ENCODE results near the gene ADAMTS4. TPM values are rescaled to one million over a fixed set of nuclear protein-coding genes. Genes with fewer than 3 reads are reported as not detected.

The ADAMTS4 gene
- total RNA-seq, 1 donor from 2014 or later, result 1.0 TPM

DNA sequence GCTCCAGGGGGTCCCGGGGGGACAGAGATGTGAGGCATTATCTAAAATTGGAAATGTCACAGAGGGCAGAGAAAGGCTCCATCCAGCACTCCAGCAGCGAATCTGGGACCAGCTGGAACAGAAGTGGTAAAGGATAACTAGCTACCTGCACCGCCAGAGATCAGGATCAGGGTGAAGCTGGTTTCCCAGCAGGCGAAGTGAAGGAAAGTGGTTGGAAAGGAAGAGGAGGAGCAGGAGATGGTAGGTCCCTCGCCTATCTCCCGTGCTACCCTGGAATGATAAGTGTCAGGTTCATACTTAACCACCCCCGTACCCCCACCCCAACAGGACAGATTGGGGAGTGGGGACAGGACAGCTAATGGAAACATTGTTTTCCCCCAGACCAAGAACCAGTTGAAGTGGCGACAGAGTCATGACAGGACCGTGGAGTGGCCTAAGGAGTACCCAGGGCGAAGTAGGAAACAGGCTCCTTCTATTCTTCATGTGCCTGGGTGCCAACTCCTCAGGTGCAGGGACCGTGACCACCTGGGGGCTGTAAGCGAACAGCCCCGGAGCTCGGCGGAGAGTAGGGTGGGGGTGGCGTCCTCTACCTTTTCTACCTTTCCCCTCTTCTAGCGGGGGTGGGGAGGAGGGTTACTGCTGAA lies 22.3 kb downstream of the ADAMTS4 start:
- intact Hi-C loops (cut with micrococcal nuclease), result loop anchor here (1.0 kb wide), 3 partner anchors 9 to 49 kb away; partner anchors contain the start of gene PPOX

DNA sequence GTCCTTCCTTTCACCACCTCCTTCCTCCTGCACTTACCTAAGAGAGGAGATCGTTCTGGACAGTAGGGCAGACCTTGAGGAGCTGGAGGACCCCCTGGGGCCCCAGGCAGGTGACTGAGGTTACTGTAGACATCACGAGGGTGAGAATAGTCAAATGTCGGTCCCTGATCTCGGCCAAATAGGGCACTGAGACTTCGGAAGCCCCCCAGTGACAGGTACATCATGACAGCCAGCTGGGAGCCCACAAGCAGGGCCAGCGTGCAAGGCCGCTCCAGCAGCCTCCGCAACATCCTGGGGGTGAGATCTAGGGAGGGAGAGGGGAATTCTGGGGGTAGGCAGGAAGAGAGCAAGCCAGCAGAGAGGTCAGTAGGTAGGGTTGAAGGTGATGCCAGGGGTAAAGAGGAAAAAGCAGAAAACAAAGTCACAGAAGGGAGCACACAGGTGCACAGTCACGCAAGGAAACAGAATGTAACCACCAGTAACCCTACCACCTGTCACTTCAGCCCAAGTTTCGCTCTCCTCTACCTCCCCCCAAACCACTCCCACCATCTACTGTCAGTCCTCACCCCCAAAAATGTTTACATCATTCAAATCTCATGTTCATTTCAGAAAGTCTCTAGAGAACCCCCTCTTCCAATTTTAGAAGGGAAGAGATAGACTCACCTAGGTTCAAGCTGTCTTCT lies 22.9 kb downstream of the ADAMTS4 start:
- intact Hi-C loops (cut with micrococcal nuclease), result no loop called here

DNA sequence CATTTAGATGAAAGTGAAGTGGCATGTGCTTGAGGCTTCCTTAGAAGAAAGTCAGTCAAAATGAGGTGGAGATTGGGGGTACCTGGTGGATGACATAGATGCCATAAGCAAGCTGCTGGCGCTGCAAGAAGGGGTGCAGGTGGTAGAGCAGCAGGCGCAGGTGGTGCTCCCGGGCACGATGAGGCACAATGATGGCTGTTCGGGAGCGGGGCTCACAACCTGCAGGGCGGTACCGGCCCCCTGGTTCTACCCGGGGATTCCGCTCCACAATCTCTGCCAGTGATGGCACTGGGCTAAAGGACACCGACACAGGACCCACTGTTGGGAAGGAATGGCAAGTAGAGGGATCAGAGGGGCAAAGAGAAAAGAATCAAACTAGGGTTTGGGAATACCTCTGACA lies 23.9 kb downstream of the ADAMTS4 start:
- intact Hi-C loops (cut with micrococcal nuclease), result no loop called here

DNA sequence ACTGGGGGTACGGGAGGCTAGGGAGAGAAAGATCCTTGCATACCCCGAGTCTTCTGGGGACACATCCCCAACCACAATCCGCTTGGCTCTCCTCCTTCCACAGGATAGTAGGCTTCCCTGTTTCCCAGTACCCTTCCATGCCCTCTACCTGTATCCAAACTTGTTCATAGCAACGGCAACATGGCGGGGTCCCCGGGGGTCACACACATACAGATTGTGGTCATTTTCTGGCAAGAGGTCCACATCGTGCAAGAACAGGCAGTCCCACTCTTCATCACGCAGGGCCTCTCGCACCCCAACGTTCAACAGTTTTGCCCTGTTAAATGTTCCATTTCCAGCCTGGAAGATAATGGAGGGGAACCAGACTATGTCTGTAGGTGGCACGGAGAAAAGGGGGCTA lies 25.1 kb downstream of the ADAMTS4 start:
- intact Hi-C loops (cut with micrococcal nuclease), result no loop called here

DNA sequence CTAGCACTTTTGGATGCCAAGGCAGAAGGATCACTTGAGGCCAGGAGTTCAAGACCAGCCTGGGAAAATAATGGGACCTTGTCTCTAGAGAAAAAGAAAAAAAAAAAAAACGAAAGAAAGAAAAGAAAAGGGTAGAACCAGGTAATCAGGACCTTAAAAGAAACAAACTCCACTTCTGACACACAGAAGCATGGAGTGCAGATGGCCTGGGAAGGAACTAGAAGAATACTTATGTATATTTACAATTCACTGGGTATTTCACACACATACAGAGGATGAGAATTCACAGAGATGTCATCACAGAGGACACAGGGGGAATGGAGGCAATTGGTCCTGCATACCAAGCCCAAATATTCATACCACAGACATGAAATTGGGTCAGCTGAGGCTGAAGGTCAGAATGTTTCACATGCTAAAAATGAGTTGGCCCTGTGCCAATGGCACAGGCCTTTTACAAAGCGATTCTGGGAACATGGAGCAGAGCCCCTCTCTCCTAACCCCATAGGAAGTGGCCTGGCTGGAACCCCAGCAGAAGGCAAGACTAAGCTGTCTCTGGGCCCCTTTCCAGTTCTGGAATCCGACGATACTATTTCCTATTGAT lies 26.0 kb downstream of the ADAMTS4 start:
- intact Hi-C loops (cut with micrococcal nuclease), result no loop called here

DNA sequence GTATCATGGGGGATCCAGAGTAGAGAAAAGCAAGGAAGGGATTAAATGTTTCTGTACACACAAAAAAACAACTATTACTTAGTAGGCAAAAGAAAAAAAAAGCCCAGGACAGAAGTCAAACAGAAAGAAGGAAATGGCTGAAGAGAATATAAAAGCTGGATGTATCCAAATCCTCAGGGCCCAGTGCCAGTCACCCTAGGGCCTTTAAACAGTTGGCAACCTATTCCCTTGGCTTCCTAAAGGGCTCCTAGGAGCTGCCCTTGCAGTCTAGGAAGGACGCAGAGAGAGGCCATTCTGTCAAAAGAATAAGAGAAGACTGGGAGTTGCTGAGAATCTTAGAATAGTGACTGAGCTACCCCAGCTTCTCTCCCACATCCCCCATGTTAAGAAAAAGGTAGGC lies 26.5 kb downstream of the ADAMTS4 start:
- intact Hi-C loops (cut with micrococcal nuclease), result no loop called here

DNA sequence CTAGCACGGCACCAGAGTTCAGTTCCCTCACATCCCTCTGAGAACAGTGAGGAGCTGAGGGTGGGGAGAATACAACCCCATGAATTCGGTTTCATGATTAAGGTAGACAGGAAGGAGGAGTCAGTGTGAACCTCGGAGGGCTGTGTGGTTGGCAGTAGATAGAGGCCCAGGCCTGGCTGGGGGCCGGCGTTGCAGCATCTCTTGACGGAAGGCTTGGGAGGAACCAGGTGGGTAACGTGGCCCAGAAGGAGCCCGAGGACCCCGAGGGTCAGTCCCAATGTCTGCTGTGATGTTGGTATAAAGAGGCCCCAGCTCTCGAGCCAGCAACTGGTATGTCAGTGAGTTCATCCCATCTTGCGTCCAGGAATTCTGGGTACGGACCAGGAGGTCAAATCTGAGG lies 27.2 kb downstream of the ADAMTS4 start:
- intact Hi-C loops (cut with micrococcal nuclease), result no loop called here

DNA sequence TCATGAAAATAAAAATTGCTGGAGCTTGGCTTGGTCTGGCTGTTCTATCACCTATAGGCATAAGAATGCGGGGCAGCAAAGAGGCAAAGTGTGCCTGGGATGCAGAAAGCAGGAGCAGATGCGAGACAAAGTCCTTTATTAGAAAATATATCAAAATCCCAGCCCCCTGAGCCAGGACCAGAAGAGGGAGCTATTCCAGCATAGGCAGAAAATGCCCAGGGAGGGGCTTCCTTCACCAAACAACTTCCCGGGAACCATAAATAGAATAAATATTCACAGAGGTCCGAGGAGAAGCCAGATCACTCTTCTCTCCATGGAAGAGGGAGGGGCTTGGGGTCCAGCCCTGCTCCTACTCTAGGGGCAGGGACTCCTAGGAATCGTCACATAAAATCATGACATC lies 27.7 kb downstream of the ADAMTS4 start:
- intact Hi-C loops (cut with micrococcal nuclease), result no loop called here

DNA sequence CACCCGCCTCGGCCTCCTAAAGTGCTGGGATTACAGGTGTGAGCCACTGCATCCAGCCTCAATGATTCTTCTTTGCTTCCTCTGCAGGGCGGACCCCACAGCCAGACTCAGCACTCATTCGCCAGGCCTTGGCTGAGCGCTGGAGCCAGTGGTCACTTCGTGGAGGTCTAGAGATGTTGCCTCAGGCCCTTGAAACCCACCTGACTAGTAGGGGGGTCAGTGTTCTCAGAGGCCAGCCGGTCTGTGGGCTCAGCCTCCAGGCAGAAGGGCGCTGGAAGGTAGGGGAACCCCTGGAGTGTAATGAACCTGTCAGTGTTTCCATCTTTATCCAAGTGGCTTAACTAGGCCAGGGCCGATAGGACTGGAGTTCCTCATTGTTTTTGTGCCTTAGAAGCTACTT lies 29.9 kb downstream of the ADAMTS4 start:
- intact Hi-C loops (cut with micrococcal nuclease), result no loop called here

DNA sequence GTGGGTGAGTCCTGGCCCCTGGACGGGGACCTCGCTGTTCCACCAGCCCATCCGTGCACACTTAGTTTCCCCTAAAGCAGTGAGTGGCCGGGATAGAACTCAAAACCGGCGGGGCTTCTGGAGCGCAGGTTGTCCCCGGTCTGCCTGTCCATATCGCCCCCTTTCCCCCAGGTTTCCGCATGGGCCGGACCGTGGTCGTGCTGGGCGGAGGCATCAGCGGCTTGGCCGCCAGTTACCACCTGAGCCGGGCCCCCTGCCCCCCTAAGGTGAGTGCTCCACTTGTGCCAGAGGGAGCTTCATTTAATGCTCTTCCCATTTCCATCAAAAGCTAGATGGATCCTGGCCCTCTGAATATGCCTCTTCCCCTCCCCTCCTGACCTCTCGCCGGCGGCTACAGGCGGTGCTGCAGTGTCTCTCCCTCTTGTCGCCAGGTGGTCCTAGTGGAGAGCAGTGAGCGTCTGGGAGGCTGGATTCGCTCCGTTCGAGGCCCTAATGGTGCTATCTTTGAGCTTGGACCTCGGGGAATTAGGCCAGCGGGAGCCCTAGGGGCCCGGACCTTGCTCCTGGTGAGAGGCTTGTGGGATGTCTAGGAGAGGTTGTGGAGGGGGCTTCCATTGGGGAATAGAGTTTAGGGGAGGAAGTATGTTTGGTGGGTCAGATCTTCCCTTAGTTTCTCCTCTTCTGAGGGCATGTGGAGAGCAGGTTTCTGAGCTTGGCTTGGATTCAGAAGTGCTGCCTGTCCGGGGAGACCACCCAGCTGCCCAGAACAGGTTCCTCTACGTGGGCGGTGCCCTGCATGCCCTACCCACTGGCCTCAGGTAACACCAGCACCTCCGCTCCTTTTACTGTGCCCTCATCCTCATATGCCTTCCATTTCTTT lies 31.9 kb downstream of the ADAMTS4 start:
- intact Hi-C loops (cut with micrococcal nuclease), result loop anchor here (1.0 to 2.0 kb wide), 6 partner anchors 10 to 58 kb away; partner anchors contain the start of genes B4GALT3, DEDD, NDUFS2 and UFC1

DNA sequence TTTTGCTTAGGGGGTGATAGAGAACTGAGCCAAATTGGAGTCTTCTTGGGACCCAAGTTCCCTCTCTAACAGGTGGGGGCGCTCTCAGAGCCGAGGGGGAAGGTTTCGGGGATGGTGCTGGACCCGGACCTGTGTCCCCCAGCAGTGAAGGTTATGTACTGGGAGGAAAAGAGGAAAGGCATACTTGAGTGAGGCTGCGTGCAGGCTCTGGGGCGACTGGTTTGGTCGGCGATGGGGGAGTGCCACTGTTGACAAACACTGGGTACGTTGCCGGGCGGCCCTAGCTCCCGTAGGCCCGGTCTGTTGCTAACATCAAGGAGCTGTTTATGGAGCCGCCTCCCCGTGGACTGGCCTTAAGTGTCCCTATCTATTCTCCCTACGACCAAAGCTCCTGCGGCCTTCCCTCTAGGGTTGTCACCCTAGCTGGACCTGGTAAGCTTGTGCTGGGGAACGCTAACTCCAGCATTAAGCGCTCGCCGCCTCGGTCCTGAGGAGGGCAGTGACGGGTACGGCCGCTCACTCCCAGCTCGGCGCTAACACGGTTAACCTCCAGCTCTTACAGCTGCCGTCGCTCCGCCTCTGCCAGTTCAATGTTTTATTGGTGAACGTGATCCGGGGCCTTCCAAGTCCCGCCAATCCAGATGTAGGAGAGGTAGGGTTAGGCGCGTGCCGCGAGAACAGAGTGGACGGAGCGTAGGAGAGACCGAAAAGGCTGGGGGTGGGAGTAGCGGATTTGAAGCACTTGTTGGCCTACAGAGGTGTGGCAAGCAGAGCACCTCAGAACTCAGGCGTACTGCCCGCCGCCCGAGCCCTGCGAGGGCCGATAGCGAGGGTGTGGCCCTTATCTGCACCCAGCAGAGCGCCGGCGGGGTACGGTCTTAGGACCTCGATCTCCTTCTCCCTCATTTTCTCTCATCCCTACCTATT lies 32.8 kb downstream of the ADAMTS4 start, which contains the start of gene PPOX:
TSS of gene PPOX (plus strand) at position 685 of the 927 bp plus-strand sequence. CDS start 422 bp downstream, outside the sequence.
- intact Hi-C loops (cut with micrococcal nuclease), result loop anchor here (1.0 to 2.0 kb wide), 6 partner anchors 11 to 59 kb away; partner anchors contain the start of genes B4GALT3, DEDD, NDUFS2 and UFC1

DNA sequence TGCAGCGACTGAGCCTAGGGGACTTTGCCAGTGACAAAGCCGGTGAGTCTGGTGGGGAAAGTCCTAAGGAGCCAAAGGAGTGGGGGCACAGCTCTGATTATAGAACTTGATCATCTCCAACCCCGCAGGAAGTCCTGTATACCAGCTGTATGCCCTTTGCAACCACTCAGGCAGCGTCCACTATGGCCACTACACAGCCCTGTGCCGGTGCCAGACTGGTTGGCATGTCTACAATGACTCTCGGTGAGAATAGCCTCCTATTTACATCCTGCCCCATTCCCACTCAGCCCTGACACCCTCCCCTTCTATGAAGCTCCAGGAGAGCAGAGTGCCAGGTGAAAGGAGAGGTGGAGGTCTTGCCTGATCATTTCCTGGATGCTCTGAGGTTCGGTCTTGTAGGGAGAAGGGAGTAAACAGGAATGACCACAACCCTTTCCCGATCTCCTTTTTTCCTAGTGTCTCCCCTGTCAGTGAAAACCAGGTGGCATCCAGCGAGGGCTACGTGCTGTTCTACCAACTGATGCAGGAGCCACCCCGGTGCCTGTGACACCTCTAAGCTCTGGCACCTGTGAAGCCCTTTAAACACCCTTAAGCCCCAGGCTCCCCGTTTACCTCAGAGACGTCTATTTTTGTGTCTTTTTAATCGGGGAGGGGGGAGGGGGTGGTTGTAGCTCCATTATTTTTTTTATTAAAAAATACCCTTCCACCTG lies 33.8 kb downstream of the ADAMTS4 start:
- intact Hi-C loops (cut with micrococcal nuclease), result no loop called here

DNA sequence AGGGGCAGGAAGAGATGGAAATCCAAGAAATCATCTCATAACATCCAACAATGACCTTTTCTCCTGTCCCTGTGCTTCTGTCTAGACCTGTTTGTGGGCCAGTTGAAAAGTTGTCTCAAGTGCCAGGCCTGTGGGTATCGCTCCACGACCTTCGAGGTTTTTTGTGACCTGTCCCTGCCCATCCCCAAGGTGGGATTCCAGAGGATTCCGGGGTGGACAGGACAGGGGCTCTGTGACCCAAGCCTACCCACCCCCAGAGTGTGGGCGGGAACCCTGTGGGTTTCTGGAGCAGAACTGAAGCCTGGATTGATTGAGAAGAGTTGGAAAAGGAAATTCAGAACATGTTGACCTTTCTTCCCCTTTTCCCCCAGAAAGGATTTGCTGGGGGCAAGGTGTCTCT lies 35.1 kb downstream of the ADAMTS4 start:
- intact Hi-C loops (cut with micrococcal nuclease), result no loop called here

DNA sequence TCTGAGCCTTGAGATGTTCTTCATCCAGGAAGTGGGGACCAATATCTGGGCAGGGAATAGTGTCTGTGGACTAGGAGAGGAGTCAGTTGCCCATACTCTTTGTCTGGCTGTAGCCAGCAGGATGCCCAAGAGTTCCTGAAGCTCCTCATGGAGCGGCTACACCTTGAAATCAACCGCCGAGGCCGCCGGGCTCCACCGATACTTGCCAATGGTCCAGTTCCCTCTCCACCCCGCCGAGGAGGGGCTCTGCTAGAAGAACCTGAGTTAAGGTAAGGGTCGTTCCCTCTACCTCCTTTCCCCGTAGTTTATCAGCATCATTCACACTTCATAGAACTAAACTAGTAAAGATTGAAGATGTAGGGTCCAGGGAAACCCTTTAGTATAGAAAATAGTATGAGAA lies 36.0 kb downstream of the ADAMTS4 start:
- intact Hi-C loops (cut with micrococcal nuclease), result no loop called here

DNA sequence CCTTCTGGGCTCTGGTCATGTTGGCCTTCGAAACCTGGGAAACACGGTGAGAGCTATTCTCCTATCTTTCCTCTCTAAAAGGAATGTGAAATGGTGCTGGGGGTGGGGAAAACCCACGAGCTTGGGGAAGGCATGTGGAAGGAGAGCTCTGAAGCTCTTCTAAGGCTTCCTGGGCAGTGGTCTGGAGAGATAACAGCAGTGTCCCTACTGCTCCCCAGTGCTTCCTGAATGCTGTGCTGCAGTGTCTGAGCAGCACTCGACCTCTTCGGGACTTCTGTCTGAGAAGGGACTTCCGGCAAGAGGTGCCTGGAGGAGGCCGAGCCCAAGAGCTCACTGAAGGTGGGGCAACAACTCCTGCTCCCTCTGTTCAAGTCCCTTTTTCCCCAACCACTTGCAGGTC lies 36.8 kb downstream of the ADAMTS4 start:
- intact Hi-C loops (cut with micrococcal nuclease), result no loop called here

DNA sequence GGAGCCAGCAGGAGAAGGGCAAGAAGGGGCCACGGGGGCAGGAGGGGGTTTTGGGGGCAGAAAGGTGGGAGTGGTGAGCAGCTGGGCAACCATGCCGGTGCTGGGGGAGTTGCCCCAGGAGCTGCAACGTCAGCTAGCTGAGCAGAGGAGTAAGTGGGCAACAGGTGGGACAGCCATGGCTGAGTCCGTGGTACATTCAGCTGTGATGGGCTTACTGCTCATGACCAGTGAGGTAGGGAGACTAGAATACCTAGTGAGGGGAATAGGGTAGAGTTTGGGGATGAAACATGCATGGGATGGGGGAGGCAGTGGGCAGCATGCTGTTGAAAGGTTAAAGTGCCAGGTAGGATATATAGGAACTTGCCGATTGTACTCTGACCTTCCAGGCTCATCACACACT lies 37.2 kb downstream of the ADAMTS4 start:
- intact Hi-C loops (cut with micrococcal nuclease), result no loop called here

DNA sequence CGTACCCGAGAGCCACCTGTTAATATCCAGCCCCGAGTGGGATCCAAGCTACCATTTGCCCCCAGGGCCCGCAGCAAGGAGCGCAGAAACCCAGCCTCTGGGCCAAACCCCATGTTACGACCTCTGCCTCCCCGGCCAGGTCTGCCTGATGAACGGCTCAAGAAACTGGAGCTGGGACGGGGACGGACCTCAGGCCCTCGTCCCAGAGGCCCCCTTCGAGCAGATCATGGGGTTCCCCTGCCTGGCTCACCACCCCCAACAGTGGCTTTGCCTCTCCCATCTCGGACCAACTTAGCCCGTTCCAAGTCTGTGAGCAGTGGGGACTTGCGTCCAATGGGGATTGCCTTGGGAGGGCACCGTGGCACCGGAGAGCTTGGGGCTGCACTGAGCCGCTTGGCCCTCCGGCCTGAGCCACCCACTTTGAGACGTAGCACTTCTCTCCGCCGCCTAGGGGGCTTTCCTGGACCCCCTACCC lies 38.1 kb downstream of the ADAMTS4 start:
- intact Hi-C loops (cut with micrococcal nuclease), result no loop called here

DNA sequence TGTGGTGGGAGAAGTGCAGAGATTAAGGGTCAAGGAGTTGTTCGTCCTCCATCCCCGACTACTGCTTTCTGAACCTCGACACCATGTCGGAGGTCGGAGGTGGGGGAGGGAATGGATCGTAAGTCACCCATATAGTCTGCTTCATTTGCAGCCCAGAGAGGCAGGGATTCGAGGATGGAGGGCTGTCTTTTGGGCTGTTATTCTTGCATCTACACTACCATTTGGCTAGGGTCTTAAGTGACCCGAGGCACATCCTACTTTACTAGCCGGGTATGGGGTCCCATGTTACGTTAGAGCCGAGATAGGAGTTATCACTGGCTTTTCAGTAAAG lies 39.0 kb downstream of the ADAMTS4 start:
- intact Hi-C loops (cut with micrococcal nuclease), result loop anchor here (2.0 kb wide), 1 partner anchor 43 kb away; the partner anchor contains the start of gene NDUFS2

DNA sequence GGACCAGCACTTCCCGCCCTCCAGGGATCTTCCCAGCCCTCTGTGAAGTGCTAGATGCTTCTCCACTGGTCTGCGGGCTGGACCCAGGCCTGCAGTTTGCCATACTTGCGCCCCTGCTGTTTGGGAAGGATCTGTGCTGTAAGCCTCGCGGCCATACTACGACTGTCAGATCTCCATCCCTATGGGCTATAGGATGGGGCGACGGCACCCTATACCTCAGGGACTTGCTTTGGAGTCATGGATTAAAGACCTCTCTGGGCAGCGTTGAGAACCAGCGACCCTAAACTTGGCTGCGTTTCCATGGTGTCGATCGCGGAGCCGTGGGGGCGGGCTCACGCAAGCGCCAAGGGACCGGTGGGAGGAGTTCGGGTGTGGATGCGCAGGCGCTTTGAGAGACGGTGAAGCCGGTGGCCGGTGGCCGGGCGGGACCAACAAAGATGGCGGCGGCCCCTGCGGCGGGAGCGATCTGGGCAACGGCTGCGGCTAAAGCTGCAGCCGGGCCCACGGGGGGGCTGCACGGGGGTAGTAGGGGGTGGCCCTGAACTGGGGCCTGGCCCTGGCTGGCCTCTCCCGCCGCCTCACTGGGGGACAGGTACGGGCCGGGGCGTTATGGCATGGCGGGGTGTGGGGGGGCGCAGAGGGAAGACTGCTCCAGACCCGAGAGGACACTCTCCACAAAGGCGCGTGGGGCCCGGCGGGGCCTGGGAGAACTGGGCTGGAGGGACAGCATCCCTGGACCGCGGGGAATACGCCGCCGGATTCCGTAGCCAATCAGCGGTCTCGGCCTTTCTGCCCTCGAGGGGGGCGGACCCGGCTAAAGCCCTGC lies 39.6 kb downstream of the ADAMTS4 start, which contains the start of gene USP21:
TSS of gene USP21 (plus strand) at position 414 of the 826 bp plus-strand sequence. CDS start 1,141 bp downstream, outside the sequence.
- intact Hi-C loops (cut with micrococcal nuclease), result loop anchor here (2.0 kb wide), 1 partner anchor 44 kb away; the partner anchor contains the start of gene NDUFS2

Measured in T-helper 2 cell treated with Interferon-gamma antibody and Interleukin-4, amounts not matched to agents 100 ng/mL and 5 ng/mL, for 36 hours (primary cell).